Neural cell (in vitro differentiated cells): ENCODE measurements around the gene KIAA1958. TPM values are rescaled to one million over a fixed set of nuclear protein-coding genes. Genes with fewer than 3 reads are reported as not detected.

ENCODE experiments used
- polyA plus RNA-seq: library from polyadenylated mRNA; depleted of rRNA; stranded (reverse); fragments of >200 nt; gene quantifications from 2 replicates; pipeline ENCODE4 v1.2.3, GENCODE V29; 2014

Gene KIAA1958
- polyA plus RNA-seq, 1 donor from 2014 or later = 8.4 TPM

Other genes with a start within 250 kb of the KIAA1958 start
- gene PTBP3, start 153.2 kb upstream of the KIAA1958 start, polyA plus RNA-seq = 29.7 and 36.1 TPM in 2 replicates
- gene HSDL2, start 106.7 kb upstream of the KIAA1958 start, polyA plus RNA-seq = 7.1 and 9.0 TPM in 2 replicates
- gene INIP, start 231.3 kb downstream of the KIAA1958 start, polyA plus RNA-seq = 53.5 and 64.7 TPM in 2 replicates